NCI-H2196 treated with DMSO at 0.1 percent for 48 hours (cell line): ENCODE data around the gene ACTN4.

Experiments
- DNase-seq: peaks from one replicate; lab custom pipeline; 2025; ENCODE audit not compliant: unreplicated experiment; lab: John Stamatoyannopoulos, UW

The ACTN4 gene

GRCh38 chr19:38708413-38709024 is 61.1 kb downstream of the ACTN4 start:
- DNase-seq, result no peak

- DNase-seq, result no peak
Measured at GRCh38 chr19:38709119-38709518, 61.7 kb downstream of the ACTN4 start.

GRCh38 chr19:38709671-38710415 is 62.4 kb downstream of the ACTN4 start:
- no peak for DNase-seq

GRCh38 chr19:38710416-38710702 is 62.9 kb downstream of the ACTN4 start:
- DNase-seq, result no peak

- no peak for DNase-seq
Measured at GRCh38 chr19:38710928-38711725, 63.7 kb downstream of the ACTN4 start.

GRCh38 chr19:38711726-38712153 is 64.3 kb downstream of the ACTN4 start:
- DNase-seq, result peak; percentile 52

- no peak for DNase-seq
Measured at GRCh38 chr19:38712161-38712748, 64.8 kb downstream of the ACTN4 start.

GRCh38 chr19:38713227-38713649 is 65.8 kb downstream of the ACTN4 start:
- DNase-seq, result peak; percentile 51

GRCh38 chr19:38713865-38714264 is 66.4 kb downstream of the ACTN4 start:
- DNase-seq, result no peak

GRCh38 chr19:38714354-38714778 is 66.9 kb downstream of the ACTN4 start:
- peak; percentile 15 for DNase-seq

GRCh38 chr19:38715555-38715954 is 68.1 kb downstream of the ACTN4 start:
- DNase-seq, result no peak

GRCh38 chr19:38717051-38717450 is 69.6 kb downstream of the ACTN4 start:
- no peak for DNase-seq

- DNase-seq, result no peak
Measured at GRCh38 chr19:38717855-38718254, 70.4 kb downstream of the ACTN4 start.

GRCh38 chr19:38718747-38719543 is 71.5 kb downstream of the ACTN4 start:
- no peak for DNase-seq

- DNase-seq, result no peak
Measured at GRCh38 chr19:38719761-38720558, 72.5 kb downstream of the ACTN4 start.

GRCh38 chr19:38720559-38721236 is 73.2 kb downstream of the ACTN4 start:
- no peak for DNase-seq

GRCh38 chr19:38721496-38721895 is 74.0 kb downstream of the ACTN4 start:
- no peak for DNase-seq

- DNase-seq, result no peak
Measured at GRCh38 chr19:38721979-38722773, 74.7 kb downstream of the ACTN4 start.
